NCI-H526 treated with DMSO at 0.1 percent for 48 hours (cell line): ENCODE measurements around the gene JAM2.

ENCODE experiments used
- DNase-seq: peaks from one replicate; lab custom pipeline; 2025; lab: John Stamatoyannopoulos, UW

JAM2 gene

GRCh38 chr21:25717491-25718147, 78.6 kb downstream of the JAM2 start:
- no peak for DNase-seq

GRCh38 chr21:25721987-25722386, 82.9 kb downstream of the JAM2 start:
- DNase-seq = no peak

- no peak for DNase-seq
These were observed 83.6 kb downstream of the JAM2 start for GRCh38 chr21:25722631-25723030.

GRCh38 chr21:25732091-25732760, 93.2 kb downstream of the JAM2 start:
- no peak for DNase-seq

GRCh38 chr21:25733859-25734653, 95.0 kb downstream of the JAM2 start:
- DNase-seq = no peak

- DNase-seq = no peak
These were observed 95.5 kb downstream of the JAM2 start for GRCh38 chr21:25734654-25734903.

- peak; percentile 95 for DNase-seq
These were observed 96.0 kb downstream of the JAM2 start, which contains the start of the genes ATP5PF and GABPA for GRCh38 chr21:25734904-25735645. ATP5PF (minus strand) TSS chr21:25734904; CDS start chr21:25729794, 5,110 bp downstream. GABPA (plus strand) TSS chr21:25734972; CDS start chr21:25741599, 6,627 bp downstream.

GRCh38 chr21:25735646-25736597, 96.9 kb downstream of the JAM2 start:
- DNase-seq = peak; percentile 71

- no peak for DNase-seq
These were observed 98.4 kb downstream of the JAM2 start for GRCh38 chr21:25737421-25737820.

GRCh38 chr21:25742900-25743299, 103.8 kb downstream of the JAM2 start:
- no peak for DNase-seq

GRCh38 chr21:25744854-25745253, 105.8 kb downstream of the JAM2 start:
- no peak for DNase-seq

GRCh38 chr21:25750085-25750484, 111.0 kb downstream of the JAM2 start:
- no peak for DNase-seq

GRCh38 chr21:25752416-25752815, 113.4 kb downstream of the JAM2 start:
- no peak for DNase-seq

GRCh38 chr21:25756190-25756932, 117.3 kb downstream of the JAM2 start:
- no peak for DNase-seq

GRCh38 chr21:25757531-25757930, 118.5 kb downstream of the JAM2 start:
- DNase-seq = no peak

GRCh38 chr21:25759573-25759972, 120.5 kb downstream of the JAM2 start:
- no peak for DNase-seq

- DNase-seq = no peak
These were observed 121.0 kb downstream of the JAM2 start for GRCh38 chr21:25760061-25760460.

- no peak for DNase-seq
These were observed 121.6 kb downstream of the JAM2 start for GRCh38 chr21:25760677-25761076.

- DNase-seq = no peak
These were observed 125.0 kb downstream of the JAM2 start for GRCh38 chr21:25764065-25764464.
